A673 (cell line): Measurements from ENCODE around the gene SOX30.

ENCODE experiments used
- CTCF ChIP-seq: fragments of 300-800, 200-600 bp; sonication (generic); conservative IDR thresholded peaks from 2 replicates; pipeline ENCODE4 v1.5.1; 2017; ENCODE audit warnings: low read depth, mild to moderate bottlenecking, antibody characterized with exemption, low read length, moderate library complexity, mixed read lengths
- EZH2 ChIP-seq: fragments of 200-600 bp; sonication (generic); IDR thresholded peaks from 2 replicates; pipeline ENCODE4 v1.6.1; 2017; ENCODE audit warnings: borderline replicate concordance, low read depth, mild to moderate bottlenecking, mixed read lengths, antibody characterized with exemption, low read length; ENCODE audit not compliant: poor library complexity, severe bottlenecking

DNA sequence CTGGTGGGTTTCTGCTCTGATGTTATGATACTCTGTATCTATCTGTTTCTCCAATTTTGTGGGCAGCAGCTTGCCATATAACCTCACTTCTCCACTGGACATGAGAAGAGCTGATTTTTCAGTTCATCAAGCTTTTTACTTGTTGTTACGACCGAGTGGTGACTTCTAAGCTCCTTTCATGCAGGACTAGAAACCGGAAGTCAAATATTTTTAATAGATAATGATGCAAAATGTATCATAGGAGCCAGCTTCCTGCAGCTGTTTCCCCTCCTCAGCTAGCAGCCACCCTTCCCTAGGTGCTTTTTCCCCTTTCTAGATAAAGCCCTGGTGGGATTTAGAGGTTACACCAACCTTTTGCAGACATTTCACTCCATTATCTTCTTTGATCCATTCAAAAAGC is 59.6 kb downstream of the SOX30 start:
- TF ChIP-seq CTCF, result no peak
- TF ChIP-seq EZH2, result no peak
